ENCODE measurements around the gene KLHL28.
A peak's percentile ranks its signal among the peaks of the same experiment; 100 is the strongest.

KLHL28 gene

GRCh38 chr14:44960146-44960545 lies 1.6 kb downstream of the KLHL28 start:
- DNase-seq = peak; percentile 12

DNA sequence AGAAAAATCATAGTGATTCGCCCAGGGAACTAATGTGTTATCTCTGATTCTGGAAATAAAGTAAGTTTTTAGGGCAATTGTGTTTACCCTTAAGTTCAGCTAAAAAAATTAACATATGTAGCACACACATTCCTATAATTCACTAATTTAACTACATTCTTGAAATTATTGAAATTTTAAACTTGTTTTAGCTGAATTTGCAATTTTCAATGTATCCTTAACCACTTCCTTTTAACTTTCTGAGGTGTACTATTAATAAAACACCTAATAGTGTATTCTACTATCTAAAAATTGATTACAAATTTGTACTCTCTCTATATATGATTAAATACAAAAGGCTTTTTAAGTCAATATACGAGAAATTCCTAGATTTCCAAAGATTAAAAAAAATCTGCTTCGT lies 2.2 kb downstream of the KLHL28 start:
- DNase-seq = no peak

DNA sequence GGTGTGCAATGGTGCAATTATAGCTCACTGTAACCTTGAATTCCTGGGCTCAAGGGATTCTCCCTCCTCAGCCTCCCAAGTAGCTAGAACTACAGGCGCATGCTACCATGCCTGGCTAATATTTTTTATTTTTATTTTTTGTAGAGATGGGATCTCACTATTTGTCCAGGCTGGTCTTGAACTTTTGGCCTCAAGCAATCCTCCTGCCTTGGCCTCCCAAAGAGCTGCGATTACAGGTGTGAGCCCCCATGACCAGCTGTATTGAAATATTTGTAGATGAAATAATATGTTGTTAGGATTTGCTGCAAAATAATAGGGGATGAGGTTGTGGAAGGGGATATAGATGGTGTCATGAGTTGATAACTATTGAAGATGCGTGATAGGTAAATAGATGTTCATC lies 4.9 kb downstream of the KLHL28 start:
- no peak for DNase-seq

GRCh38 chr14:44955528-44955927 lies 6.2 kb downstream of the KLHL28 start:
- DNase-seq = no peak

DNA sequence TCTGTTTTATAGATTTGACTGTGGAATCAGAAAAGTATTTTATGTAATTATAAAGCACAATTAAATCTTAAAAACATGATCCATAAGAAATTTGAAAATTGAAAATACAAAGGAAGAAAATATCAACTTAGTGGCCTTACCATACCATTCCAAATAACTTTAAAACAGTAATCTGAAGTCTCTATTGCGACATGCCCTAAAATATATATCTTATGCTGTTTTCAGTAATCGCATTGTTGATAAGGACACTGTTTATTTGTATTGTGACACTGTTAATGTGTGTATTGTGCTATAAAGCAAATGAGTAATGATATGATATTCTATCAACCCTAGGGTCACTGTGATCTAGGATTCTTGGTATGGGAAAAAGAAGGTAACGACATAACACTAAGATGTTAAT lies 7.0 kb downstream of the KLHL28 start:
- DNase-seq = no peak

- DNase-seq = no peak
Measured at GRCh38 chr14:44952391-44953110, 9.2 kb downstream of the KLHL28 start.

DNA sequence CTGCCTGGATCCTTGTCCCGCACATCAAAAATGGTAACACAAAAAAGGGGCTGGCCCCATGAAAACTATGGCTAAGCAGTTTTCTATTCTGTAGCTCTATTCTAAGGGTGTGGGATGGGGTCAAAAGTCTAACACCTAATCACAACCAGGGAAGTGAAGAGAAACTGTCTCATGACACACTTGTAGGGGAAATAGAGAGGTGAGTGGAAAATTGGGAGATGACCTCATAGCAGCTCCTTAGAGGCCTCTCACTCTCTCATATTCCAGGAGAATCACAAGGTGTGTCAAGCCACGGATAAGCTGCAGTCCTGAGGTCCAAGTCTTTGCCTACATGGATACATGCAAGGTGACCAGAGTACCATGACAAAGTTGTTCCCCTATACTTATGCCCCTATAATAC lies 10.7 kb downstream of the KLHL28 start:
- no peak for DNase-seq

GRCh38 chr14:44945264-44945663 lies 16.5 kb downstream of the KLHL28 start:
- no peak for DNase-seq

DNA sequence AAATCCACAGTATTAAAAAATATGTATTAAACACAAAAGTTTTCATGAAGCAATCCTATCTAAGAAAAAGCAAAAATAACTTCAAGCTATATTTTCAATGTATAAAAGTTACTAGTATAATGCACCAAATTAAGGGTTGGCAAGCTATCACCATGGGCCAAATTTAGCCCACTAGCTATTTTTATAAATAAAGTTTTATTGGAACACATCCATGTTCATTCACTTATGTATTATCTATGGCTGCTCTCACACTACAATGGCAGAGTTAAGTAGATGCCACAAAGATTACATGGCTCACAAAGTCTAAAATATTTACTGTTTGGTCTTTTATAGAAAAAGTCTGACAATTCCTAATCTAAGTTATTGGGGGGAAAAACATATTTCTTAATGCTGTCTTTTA lies 17.6 kb downstream of the KLHL28 start:
- DNase-seq = no peak

GRCh38 chr14:44942436-44942835 lies 19.3 kb downstream of the KLHL28 start:
- no peak for DNase-seq

DNA sequence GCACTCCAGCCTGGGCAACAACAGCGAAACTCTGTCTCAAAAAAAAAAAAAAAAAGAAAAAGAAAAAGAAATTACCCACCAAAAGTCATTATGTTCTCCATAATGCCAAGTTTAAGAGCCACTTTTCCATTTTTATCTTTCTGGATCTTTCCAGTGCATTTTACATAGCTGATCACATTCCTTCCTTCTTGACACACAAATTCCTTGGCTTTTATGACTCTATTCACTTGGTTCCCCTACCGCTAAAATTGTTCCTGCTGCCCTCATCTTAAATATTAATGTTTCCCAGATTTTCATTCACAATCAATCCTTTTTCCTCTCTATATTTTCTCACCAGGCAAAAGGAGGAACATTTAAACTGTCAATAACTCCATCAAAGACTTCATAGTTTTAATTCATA lies 20.2 kb downstream of the KLHL28 start:
- DNase-seq = no peak

GRCh38 chr14:44940944-44941343 lies 20.8 kb downstream of the KLHL28 start:
- no peak for DNase-seq

GRCh38 chr14:44940211-44940610 lies 21.5 kb downstream of the KLHL28 start:
- no peak for DNase-seq

DNA sequence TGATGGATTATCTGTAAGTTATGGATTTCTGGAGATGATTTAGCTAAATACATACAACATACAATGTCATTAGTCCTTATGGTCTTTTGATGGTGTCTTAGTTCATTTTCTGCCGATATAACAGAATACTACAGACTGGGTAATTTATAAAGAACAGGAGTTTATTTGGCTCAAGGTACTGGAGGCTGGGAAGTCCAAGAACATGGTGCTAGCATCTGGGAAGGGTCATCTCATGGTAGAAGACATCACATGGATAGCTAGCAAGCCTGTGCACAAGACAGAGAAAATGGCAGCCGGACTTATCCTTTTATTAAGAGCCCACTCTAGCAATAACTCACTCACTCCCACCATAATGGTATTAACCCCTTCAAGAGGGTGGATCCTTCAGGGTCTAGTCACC lies 24.2 kb downstream of the KLHL28 start:
- no peak for DNase-seq

GRCh38 chr14:44935155-44935554 lies 26.6 kb downstream of the KLHL28 start:
- DNase-seq = no peak

DNA sequence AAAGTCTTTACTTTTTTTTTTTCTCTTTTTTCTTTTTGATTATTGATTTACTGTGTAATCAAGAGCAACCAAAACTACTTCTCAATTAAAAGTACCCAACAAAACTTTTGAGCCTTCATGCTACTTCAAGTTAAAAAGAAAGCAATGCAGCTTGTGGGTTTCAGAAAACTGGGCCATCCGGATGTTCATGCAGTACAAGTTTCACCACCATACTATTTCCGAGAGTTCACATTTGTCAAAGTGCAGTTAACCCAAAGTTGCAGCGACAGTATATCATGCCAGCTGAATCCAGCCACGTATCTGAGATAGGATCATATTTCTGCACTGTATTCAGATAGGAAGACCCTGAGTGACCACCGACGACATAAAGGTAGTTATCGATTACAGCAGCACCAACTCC lies 33.0 kb downstream of the KLHL28 start:
- no peak for DNase-seq

GRCh38 chr14:44914849-44915248 lies 46.9 kb downstream of the KLHL28 start:
- DNase-seq = no peak

DNA sequence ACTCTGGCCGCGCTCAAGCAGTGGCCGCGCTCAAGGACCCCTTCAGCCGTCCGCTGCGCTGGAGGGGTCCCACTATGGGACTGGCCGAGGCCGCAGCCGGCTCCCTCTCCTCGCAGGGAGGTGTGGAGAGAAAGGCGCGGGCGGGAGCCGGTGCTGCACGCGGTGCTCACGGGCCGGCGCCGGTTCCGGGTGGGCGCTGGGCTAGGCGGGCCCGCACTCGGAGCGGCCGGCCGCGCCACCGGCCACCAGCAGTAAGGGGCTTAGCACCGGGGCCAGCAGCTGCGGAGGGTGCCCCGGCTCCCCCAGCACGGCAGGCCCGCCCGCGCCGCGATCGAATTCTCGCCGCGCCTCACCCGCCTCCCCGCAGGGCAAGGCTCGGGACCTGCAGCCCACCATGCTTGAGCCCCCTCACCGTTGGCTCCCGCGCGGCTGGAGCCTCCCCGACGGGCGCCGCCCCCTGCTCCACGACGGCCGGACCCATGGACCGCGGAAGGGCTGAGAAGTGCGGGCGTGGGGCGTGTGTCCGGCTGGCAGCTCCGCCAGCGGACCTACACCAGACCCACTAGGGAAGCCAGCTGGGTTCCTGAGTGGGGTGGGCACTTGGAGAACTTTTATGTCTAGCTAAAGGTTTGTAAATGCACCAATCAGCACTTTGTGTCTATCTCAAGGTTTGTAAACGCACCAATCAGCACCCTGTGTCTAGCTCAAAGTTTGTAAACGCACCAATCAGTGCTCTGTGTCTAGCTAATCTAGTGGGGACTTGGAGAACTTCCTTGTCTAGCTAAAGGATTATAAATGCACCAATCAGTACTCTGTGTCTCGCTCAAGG lies 49.5 kb downstream of the KLHL28 start:
- DNase-seq = peak; percentile 58

- no peak for DNase-seq
Measured at GRCh38 chr14:44910821-44911220, 50.9 kb downstream of the KLHL28 start.

GRCh38 chr14:44901696-44902095 lies 60.1 kb downstream of the KLHL28 start:
- no peak for DNase-seq

DNA sequence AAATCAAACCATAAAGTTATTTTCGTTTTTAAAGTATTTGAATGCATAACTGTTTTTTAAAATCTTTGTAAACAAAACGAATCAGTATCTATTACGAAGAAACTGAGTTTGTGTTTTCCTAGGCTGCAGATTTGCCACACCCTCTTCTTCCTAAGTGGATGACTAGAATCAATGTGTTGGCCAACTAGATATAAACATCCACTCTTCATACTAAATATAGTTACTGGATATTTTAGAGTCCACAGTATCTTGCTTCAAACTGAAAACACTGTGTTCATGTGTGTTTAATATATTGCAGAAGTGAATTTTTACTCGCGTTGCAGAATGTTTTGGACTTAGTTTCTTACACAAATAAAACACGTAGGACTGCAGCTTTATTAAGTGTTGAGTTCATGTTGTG lies 63.2 kb downstream of the KLHL28 start:
- DNase-seq = no peak

GRCh38 chr14:44897845-44898151 lies 63.9 kb downstream of the KLHL28 start:
- no peak for DNase-seq

DNA sequence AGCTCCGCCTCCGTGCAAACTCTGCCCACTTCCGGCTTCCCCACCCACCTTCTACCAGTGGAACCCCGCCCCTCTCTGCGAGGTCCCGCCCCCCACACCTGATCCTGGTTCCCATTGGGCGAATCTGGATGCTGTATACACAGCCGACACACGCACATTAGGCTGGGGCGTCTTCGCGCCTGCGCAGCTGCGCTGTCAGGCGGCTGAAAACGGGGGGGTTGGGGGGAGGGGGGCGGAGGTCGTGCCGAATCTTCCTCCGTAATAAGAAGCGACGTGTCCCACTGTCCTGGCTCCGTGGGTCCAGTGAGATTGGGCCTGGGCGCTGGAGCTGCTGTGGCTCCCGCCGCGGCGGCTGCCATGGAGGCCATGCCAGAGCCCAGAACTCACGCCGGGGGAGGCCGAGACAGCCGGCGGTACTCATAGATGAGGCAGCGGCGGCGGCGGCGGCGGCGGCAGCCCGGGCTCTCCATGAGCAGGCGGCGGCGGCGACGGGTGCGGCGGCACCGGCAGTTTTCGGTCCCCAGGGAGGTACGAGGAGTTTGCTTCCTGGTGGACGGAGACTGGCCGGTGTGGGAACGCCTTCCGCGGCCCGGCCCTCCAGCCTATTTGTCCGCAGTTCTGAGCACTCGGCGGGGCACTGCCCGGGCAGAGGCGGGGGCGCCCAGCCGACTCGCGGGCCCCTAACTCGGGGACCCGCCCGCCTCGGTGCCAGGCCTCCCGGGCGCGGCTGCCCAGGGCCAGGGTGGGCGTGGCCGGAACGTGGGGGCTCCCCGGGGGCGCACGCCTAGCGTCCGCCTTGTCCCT lies 64.5 kb downstream of the KLHL28 start:
- DNase-seq = peak; percentile 94

Data from retina (tissue), 1 donor.